Measurements from ENCODE around the gene REELD1.

GRCh38 chr4:146245850-146246249 is 31.5 kb downstream of the REELD1 start:
- TF ChIP-seq CTCF (IDR thresholded peaks at IDR 0.05; ENCODE audit: extremely low read depth in 1 of 2, insufficient read depth in 1 of 2, low read depth in 1 of 2, low read length in 2 of 2) (no peak), MYC (IDR thresholded peaks at IDR 0.05; ENCODE audit: low read depth, low read length) (no peak), EZH2 (IDR thresholded peaks at IDR 0.05; ENCODE audit: borderline replicate concordance, low read depth, low read length, severe bottlenecking) (no peak), GATA2 (IDR thresholded peaks at IDR 0.05; ENCODE audit: insufficient read depth, insufficient read length, low read depth, low read length) (no peak), POLR2A (IDR thresholded peaks at IDR 0.05; ENCODE audit: low read depth, low read length) (no peak), POLR2AphosphoS5 (IDR thresholded peaks at IDR 0.05; ENCODE audit: insufficient read depth, low read depth, low read length) (no peak), MAX (IDR thresholded peaks at IDR 0.05; ENCODE audit: insufficient read depth, insufficient read length) (no peak), JUN (IDR thresholded peaks at IDR 0.05; ENCODE audit: borderline replicate concordance, insufficient read depth, insufficient read length, low read depth) (no peak), FOS (IDR thresholded peaks at IDR 0.05; ENCODE audit: borderline replicate concordance, insufficient read depth, low read length) (no peak)

Measured in endothelial cell of umbilical vein (primary cell).